ENCODE results near the gene CYP2C19.
"Not testable (repeated sequence)": the region's sequence is repeated elsewhere in the genome, so short reads cannot be mapped to it uniquely, and the experiment has no call there.

The CYP2C19 gene

GRCh38 chr10:94762393-94762792 lies at the start of gene CYP2C19:
Gene CYP2C19 (plus strand): TSS chr10:94762681. CDS start chr10:94762706, 25 bp downstream.
- DNase-seq (ENCODE audit: low read depth): no peak

- DNase-seq (ENCODE audit: low read depth): no peak
Measured at GRCh38 chr10:94725871-94726270, 36.6 kb upstream of the CYP2C19 start.

DNA sequence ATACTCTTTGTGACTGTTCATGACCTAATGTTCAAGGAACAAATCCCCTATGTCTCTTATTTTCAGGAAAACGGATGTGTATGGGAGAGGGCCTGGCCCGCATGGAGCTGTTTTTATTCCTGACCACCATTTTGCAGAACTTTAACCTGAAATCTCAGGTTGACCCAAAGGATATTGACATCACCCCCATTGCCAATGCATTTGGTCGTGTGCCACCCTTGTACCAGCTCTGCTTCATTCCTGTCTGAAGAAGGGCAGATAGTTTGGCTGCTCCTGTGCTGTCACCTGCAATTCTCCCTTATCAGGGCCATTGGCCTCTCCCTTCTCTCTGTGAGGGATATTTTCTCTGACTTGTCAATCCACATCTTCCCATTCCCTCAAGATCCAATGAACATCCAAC lies 27.3 kb upstream of the CYP2C19 start:
- no peak for DNase-seq (ENCODE audit: low read depth)

- no peak for DNase-seq (ENCODE audit: low read depth)
Measured at GRCh38 chr10:94738588-94738987, 23.9 kb upstream of the CYP2C19 start.

GRCh38 chr10:94747137-94747536 lies 15.3 kb upstream of the CYP2C19 start:
- no peak for DNase-seq (ENCODE audit: low read depth)

DNA sequence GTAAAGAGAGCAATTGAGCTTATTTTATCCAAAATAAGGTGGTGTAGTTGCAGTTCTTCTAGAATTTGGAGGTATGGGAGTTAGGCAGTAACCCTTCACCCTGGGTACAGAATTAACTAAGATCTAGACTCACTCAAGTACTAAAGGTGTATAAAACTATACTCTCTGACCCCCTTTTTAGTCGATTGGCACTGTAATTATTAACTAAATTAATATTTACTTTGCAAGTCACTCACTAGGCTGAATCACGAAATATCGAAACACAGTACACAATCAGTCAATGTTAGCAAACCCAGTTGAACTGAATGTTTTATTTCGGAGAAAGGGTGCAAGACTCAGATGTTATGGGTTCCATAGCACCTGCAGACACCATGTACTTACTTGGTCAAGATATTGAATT lies 14.6 kb upstream of the CYP2C19 start:
- no peak for DNase-seq (ENCODE audit: low read depth)

DNA sequence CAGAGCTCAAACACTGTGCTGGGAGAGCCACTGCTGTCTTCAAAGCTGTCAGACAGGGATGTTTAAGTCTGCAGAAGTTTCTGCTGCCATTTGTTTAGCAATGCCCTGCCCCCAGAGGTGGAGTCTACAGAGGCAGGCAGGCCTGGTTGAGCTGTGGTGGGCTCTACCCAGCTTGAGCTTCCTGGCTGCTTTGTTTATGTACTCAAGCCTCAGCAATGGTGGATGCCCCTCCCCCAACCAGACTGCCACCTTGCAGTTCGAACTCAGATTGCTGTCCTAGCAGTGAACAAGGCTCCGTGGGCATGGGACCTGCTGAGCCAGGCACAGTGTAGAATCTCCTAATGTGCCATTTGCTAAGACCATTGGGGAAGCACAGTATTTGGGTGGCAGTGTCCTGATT lies 4.6 kb upstream of the CYP2C19 start:
- no peak for DNase-seq (ENCODE audit: low read depth)

DNA sequence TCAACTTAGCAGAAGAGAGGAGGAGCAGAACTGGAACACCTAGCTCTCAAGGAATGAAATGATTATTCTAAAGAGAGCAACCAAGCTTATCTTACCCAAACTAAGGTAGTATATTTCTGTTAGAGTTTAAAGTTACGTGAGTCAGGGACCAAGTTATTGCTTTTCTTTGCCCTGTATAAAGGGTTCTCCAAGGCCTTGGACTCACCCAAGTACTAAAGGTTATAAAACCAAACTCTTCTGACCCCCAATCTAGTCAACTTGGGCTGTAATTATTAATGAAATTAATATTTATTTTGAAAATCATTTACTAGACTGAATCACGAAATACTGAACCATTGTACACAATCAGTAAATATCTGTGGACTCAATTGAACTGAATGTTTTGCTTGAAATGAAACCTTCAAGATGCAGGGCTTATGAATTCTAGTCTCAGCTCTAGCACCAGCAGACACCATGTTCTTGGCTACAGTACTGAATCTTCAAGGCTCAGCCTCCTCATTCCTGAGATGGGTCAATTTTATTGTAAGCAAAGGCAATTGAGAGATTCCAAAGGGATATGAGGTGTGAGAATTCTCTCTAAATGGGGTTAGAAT lies 1.8 kb upstream of the CYP2C19 start:
- no peak for DNase-seq (ENCODE audit: low read depth)

GRCh38 chr10:94775425-94775824 lies 12.9 kb downstream of the CYP2C19 start:
- DNase-seq (ENCODE audit: low read depth): not testable (repeated sequence)

DNA sequence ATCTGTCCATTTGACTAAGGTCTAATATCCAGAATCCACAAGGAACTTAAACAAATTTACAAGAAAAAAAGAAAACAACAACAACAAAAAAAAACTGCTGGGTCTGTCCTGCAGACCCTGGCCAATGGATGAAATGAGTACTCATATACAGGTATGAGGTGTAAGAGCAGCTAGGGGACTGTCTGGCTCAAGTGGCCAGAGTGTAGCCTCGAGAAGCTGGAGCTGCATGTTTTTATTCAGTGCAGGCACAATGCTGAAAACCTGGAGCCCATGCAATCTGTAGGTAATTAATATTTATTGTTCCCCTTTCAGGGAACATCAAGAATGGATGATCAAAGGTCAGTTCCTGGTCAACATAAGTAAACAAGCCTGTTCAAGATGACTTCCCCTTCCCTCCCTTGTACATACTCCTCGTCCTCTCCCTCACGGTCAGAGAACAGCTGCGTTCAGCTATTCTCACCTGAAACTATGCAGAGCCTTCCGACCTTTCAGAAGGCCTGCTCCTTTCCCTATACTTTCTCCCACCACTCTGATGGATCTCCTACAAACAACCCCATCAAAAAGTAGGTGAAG lies 15.5 kb downstream of the CYP2C19 start:
- DNase-seq (ENCODE audit: low read depth): no peak

DNA sequence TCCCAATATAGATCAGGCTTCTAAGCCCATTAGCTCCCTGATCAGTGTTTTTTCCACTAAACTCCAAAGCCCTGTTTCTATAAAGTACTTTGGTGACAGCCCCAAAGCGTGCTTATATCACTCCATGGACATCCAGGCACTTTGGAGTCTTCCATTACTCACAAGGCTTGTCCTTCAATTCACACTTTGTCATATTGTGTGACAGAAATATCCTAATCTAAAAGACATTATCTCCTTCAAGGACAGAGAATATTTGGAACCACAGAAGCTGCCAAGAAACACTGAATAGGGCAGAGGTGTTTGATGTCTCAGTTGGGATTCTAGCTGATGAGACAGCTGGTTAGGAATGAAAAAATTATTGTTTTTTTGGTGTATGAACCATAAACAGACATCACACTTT lies 18.4 kb downstream of the CYP2C19 start:
- DNase-seq (ENCODE audit: low read depth): no peak

- DNase-seq (ENCODE audit: low read depth): no peak
Measured at GRCh38 chr10:94784256-94784655, 21.8 kb downstream of the CYP2C19 start.

DNA sequence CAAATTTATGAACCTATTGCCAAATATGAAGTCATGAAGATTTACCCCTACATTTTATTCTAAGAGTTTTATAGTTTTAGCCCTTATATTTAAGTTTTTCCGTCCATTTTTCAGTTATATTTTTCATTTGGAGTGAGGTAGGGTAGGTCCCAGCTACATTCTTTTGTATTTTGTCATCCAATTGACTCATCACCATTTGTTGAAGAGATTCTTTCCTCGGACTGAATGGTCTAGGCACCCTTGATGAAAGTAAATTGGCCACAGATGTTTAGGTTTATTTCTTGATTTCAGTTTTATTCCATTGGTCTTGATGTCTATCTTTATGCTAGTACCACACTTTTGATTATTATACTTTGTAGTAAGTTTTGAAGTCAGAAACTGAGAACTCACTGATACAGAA lies 22.7 kb downstream of the CYP2C19 start:
- no peak for DNase-seq (ENCODE audit: low read depth)

- not testable (repeated sequence) for DNase-seq (ENCODE audit: low read depth)
Measured at GRCh38 chr10:94800551-94800950, 38.1 kb downstream of the CYP2C19 start.

- DNase-seq (ENCODE audit: low read depth): no peak
Measured at GRCh38 chr10:94803307-94803706, 40.8 kb downstream of the CYP2C19 start.

GRCh38 chr10:94830025-94830424 lies 67.5 kb downstream of the CYP2C19 start:
- DNase-seq (ENCODE audit: low read depth): not testable (repeated sequence)

- no peak for DNase-seq (ENCODE audit: low read depth)
Measured at GRCh38 chr10:94846204-94846603, 83.7 kb downstream of the CYP2C19 start.

DNA sequence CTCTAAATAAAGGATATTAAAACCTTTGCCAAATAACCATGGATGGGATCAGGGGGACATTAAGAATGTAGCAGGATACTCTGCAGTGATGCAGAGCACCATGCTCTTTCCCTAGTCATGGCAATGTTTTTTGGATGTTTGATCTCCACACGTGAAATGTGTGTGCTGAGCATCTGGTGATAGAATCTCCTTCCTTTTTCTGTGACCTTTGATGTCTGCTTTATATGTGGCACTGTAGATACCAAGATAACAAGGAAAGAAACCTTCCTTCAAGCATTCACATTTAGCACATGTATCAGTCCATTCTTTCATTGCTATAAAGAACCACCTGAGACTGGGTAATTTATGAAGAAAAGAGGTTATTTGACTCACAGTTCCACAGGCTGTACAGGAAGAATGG lies 88.3 kb downstream of the CYP2C19 start:
- DNase-seq (ENCODE audit: low read depth): no peak

DNA sequence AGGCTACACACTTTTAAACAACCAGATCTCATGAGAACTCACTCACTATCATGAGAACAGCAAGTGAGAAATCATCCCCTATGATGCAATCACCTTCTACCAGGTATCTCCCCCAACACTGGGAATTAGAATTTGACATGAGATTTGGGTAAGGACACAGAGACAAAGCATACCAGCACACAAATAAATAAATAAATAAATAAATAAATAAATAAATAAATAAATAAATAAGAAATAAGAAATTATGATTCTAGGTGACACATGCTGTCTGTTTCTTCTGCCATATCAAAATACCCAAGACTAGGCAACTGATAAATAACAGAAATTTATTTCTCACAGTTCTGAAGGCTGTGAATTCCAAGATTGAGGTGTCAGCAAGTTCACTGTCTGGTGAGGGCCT lies 88.8 kb downstream of the CYP2C19 start:
- DNase-seq (ENCODE audit: low read depth): no peak

GRCh38 chr10:94852438-94852837 lies 90.0 kb downstream of the CYP2C19 start:
- no peak for DNase-seq (ENCODE audit: low read depth)

DNA sequence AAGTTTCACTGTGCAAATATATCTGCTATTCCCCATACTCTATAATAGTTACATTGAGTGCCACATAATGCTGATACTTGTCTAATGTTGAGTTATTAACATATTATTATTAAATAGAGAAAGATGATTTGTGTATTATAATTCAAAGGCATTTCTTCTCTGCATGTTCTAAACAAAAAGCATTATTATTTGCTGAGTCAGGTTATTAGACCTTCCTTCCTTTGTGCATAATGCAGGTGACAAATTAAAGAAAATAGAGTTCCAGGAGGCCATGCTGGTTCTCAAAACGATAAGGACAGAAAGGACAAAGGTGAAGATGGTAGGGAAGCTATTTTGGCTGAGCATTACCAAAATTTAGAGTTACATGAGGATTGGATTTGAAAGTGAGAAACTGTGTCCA lies 90.6 kb downstream of the CYP2C19 start:
- DNase-seq (ENCODE audit: low read depth): no peak

- no peak for DNase-seq (ENCODE audit: low read depth)
Measured at GRCh38 chr10:94858005-94858404, 95.5 kb downstream of the CYP2C19 start.

- no peak for DNase-seq (ENCODE audit: low read depth)
Measured at GRCh38 chr10:94859086-94859485, 96.6 kb downstream of the CYP2C19 start.

DNA sequence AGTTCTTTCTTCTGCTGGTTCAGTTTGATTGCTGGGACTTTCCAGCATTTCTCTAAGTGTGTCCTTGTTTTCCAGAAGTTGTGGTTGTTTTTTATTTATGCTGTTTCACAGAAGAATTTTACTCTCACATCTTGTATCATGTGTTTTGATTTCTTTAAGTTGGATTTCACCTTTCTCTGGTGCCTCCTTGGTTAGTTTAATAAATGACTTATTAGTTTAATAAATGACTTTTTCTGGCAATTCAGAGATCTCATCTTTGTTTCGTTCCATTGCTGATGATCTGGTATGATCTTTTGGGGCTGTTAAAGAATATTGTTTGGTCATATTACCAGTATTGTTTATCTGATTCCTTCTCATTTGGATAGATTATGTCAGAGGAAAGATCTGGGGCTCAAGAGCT lies 116.2 kb downstream of the CYP2C19 start:
- DNase-seq (ENCODE audit: low read depth): no peak
